Stimulated activated CD8-positive, alpha-beta memory T cell treated with anti-CD3 and anti-CD28 coated beads, Interleukin-2, amount 100 ng/mL, for 48 hours (primary cell): ENCODE measurements around the gene RITA1.

Source experiments
- DNase-seq, 2 donors: peaks; one replicate each; pipeline ENCODE4 v3.0.0-alpha.2; 2020; ENCODE audit warnings: low read depth in 2 of 2

RITA1 gene

GRCh38 chr12:113228394-113229028, 43.0 kb downstream of the RITA1 start:
- no peak for DNase-seq

- DNase-seq: no peak
These were observed 45.1 kb downstream of the RITA1 start for GRCh38 chr12:113230315-113231234.

GRCh38 chr12:113231235-113232088, 45.9 kb downstream of the RITA1 start:
- no peak for DNase-seq

- DNase-seq: no peak
These were observed 46.7 kb downstream of the RITA1 start for GRCh38 chr12:113232089-113232839.

GRCh38 chr12:113232840-113233585, 47.5 kb downstream of the RITA1 start:
- peak; percentile 30 to 38 for DNase-seq

GRCh38 chr12:113233967-113234366, 48.4 kb downstream of the RITA1 start:
- DNase-seq: no peak

GRCh38 chr12:113234483-113234882, 49.0 kb downstream of the RITA1 start:
- DNase-seq: no peak

GRCh38 chr12:113235976-113236375, 50.5 kb downstream of the RITA1 start:
- DNase-seq: no peak

GRCh38 chr12:113236539-113237399, 51.2 kb downstream of the RITA1 start:
- DNase-seq: no peak

GRCh38 chr12:113237748-113238147, 52.2 kb downstream of the RITA1 start:
- DNase-seq: no peak

GRCh38 chr12:113238309-113238708, 52.8 kb downstream of the RITA1 start:
- no peak for DNase-seq

- DNase-seq: no peak
These were observed 53.8 kb downstream of the RITA1 start for GRCh38 chr12:113239288-113239771.

GRCh38 chr12:113239811-113240331, 54.4 kb downstream of the RITA1 start:
- no peak for DNase-seq

- no peak for DNase-seq
These were observed 54.9 kb downstream of the RITA1 start for GRCh38 chr12:113240395-113240794.

- no peak for DNase-seq
These were observed 55.9 kb downstream of the RITA1 start for GRCh38 chr12:113241191-113242025.
